ENCODE results near the gene SAMD10.
"Not testable (repeated sequence)": the region's sequence is repeated elsewhere in the genome, so short reads cannot be mapped to it uniquely, and the experiment has no call there.

SAMD10 gene

GRCh38 chr20:63968136-63968927, 11.1 kb downstream of the SAMD10 start:
- no peak for DNase-seq

GRCh38 chr20:63967330-63968135, 11.9 kb downstream of the SAMD10 start:
- no peak for DNase-seq

DNA sequence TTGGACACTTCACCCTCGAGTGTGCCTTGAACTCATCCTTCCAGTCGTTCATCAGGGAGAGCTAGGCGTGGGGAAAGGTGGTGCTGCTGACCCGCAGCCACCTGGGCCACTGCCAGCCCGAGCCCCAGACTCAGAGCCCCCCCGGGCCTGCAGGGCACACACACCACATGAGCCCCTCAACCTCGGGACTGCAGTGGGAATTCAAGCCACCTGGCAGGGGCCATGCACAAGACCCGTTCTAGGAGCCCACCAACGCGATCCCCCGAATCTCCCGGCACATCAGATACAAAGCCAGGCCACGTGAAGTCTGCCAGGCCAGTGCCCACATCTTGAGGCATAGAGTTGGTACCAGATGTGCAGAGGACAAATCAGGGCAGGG, 12.5 kb downstream of the SAMD10 start:
- DNase-seq = no peak

GRCh38 chr20:63966172-63966943, 13.1 kb downstream of the SAMD10 start:
- no peak for DNase-seq

GRCh38 chr20:63964412-63964811, 15.0 kb downstream of the SAMD10 start:
- DNase-seq = no peak

DNA sequence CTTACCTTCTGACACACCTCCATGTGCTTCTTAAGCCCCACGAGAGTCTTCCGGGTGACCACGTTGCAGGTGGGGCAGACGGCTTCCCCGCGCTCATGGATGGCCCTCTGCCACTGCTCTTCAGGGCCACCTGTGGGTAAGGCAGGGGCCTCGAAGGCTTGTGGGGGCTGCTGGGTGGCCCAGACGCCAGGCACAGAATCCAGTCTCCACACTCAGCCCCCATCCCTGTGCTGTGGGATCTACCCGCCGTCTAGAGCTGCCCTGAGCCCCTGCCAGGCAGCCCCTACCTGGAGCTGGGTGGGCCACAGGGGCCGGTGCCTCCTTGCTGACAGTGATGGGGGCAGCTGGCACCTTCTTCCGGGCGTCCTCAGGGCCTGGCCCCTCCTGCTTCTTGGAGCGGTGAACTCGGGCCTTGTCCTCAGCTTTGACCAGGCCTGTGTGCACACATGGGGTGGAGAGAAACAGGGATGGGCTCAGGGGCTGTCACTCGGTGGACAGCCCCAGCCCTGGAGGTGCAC, 15.6 kb downstream of the SAMD10 start:
- no peak for DNase-seq

DNA sequence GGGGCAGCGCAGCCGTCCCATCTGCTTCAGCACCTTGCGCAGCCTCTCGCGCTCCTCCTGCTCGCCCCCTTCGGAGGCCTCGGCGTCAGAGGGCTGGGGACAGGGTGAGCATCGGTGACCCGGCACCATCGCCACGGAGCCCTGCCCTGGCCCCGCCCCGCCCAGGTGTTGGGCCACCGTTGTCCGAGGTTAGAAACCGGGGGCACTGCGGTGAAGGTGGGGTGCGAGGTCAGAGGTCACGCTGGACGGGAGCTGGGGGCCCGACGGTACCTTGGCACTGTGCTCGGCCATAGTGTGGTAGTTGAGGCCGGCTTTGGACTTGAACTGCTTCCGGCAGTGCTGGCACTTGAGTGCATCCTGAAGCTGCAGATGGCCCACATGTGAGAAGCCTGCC, 16.1 kb downstream of the SAMD10 start:
- no peak for DNase-seq

DNA sequence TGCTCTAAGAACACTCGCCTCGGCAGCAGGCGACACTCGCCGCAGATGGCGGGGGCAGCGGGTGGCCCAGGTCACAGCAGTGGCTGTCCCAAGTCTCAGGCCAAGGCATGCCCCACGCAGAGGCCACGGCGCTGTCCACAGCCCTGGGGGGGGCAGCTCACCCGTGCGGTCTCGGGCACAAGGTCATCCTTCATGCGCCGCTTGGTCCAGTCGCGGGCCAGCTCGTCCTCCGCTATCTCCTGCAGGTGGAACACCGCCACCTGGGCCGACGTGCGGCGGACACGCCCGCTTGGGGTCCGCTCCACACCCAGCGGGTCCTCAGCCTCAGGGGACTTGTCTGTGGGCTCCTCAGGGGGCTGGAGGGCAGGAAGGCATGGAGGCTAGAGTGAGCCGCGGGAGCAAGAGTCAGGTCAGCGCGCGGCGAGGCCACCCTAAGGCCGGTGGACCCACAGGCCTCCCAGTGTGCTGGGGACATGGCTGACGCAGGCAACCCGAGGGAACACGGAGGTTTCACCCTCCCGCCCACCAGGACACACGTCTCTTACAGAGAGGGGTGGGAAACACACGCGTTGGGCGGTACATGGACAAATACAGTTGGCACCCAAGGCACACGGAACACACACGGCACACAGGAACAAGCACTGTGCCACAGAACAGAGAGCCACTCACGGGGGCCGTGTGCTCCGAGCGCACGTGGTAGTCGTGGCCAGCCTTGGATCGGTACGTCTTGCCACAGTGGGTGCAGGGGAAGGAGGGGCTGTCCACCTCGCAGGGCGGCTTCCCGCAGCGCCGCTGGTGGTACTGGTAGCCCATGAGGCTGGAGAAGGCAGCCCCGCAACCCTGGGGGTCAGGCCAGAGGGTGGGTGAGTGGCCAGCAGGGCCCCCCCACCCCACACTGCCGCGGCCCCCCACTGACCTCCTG, 16.8 kb downstream of the SAMD10 start:
- DNase-seq = no peak

DNA sequence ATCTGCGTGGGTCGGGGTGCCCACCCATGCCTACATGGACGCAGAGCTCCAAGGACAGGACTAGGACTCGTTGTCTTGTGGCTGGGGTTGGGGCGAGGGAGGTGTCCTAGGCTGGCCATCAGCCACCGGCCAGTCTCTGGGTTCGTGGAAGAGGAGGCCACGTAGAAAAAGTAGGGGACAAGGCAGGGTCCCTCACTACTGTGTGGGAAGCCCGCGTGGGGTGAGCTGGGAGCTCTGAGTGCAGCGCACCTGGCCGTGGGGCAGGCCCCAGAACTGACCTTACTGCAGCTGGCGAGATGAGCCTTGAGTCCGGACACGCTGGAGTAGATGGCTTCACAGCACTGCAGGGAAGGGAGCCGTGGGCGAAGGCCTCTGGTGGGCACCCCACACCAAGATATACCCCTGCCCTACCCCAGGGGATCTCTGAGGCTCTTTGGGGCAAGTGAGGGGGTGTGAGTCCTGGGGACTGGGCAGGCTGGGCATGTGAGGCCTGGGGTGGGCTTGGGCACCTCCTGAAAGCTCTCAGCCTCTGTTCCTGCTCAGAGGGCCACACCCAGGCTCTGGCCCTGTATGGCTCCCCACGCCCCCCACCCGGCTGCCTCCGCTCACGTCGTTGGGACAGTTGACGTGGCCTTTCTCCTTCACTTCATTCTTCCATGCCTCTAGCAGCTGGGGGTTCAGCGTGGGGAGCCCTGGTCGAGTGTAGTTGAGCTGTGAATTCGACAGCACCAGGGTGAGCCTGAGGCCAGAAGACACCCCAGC, 17.6 kb downstream of the SAMD10 start:
- DNase-seq = no peak

GRCh38 chr20:63960654-63961621, 18.5 kb downstream of the SAMD10 start:
- not testable (repeated sequence) for DNase-seq

DNA sequence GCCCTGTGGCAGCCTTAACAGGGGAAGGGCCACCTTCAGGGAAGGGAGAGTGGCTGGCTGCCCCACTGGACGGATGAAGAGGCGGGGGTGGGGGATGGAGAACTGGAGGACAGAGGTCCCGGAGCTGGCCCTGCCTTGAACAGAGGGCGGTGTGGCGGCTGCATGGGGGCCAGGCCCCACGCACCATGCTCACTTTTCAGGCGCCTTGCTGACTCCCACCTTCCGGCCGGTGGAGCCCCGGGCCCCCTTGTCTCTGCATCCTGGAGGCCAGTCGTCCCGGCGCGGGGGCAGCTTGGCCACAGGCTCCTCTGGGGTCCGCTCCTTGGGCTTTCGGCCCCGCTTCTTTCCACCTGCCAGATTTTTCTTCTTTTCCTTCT, 19.8 kb downstream of the SAMD10 start:
- DNase-seq = no peak

DNA sequence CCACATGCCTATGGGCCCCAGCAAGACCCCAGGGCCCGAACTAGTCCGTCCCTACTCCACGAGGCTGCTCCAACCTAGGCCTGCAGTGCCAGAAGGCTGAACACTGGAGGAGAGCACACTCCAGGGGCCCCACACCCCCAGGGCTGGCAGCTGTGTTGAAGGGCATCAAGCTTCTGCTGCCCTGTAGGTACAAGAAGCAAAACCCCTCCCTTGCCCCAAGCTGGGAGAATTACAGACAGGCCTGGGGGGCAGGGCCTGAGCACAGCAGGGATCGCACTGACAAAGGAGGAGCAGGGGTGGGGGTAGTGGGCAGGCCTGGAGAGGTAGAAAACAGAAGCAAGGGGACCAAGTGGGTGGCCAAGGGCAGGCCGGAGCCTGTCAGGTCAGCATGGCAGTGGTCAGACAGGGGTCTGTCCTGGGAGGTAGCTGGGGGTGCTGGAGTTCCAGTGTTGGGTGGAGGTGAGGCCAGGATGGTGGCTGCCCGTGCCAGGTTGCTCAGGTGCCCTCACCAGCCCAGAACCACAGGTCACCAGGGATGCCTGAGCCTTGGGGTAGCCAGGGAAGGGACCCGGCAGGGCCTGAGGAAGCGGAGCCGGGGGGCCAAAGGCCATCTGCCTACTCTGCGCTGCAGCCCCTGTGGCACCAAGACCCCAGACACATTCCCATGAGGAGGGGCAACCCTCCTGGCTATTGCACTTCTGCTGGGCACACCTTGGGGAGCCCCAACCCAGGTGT, 20.3 kb downstream of the SAMD10 start:
- no peak for DNase-seq

DNA sequence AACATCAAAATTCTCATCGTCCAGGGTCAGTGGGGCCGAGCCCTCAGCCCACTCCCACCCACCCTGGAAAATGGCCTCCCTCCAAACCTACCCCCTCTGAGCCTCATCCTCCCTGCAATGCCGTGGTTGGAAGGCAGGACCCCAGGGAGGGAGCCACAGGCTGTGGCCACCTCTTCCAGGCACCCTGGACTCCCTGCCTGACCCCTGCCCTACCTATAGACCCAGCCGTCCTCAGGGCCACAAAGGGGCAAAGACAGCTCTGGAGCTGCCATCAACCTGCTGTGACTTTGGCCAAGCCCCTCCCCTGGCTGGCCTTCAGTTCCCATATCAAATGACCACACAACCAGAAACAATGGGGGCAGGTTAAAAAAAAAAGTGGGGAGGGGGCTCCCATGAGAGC, 21.0 kb downstream of the SAMD10 start:
- no peak for DNase-seq

DNA sequence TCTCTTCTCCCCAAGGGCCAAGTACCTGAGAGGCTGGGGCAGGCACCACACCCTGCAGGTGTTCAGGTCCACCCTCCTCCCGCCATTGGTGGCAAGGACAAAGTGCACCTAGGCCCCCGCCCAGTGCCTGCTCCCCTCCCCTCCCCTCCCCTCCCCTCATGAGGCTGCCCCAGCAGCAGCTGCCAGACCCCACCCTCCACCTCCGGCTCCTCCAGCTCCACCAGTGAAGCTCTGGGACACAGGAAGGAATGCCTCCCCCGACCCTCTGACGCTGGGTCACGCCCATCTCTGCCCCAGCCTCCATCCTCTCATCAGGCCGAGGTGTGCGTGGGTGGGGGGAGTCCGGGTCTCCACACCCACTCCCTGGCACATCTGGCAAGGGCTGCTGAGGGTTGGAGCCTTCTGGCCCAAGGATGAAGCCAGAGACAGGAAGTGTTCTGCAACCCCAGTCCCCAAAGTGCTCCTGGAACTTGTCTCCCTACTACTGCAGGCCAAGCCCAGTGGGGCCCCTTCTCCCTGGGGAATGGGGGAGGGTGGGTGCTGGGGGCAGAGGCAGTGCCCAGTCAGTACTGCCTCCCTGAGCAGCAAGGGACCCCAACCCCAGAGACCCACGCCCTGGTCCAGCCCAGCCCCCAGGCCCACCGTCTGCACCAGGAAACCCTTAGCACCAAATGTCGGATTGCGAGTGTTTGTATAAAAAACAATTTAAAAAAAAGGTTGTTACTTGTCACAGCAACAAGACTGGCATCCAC, 21.6 kb downstream of the SAMD10 start:
- no peak for DNase-seq

GRCh38 chr20:63957004-63957689, 22.3 kb downstream of the SAMD10 start:
- DNase-seq = no peak

DNA sequence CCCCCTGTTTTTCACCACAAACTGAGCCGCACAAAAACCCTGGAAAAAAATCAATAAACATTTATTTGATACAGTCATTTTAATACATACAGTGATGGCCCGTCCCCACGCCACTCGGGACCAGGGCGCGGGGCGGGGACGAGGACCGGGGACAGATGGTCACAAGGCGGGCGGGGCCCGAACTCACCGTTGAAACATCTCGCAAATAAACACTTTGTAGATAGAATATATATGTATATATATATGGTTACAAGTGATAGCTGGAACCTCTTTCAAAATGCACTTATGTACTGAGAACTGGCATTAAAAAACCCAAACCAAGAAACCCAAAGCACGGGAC, 22.8 kb downstream of the SAMD10 start:
- no peak for DNase-seq

DNA sequence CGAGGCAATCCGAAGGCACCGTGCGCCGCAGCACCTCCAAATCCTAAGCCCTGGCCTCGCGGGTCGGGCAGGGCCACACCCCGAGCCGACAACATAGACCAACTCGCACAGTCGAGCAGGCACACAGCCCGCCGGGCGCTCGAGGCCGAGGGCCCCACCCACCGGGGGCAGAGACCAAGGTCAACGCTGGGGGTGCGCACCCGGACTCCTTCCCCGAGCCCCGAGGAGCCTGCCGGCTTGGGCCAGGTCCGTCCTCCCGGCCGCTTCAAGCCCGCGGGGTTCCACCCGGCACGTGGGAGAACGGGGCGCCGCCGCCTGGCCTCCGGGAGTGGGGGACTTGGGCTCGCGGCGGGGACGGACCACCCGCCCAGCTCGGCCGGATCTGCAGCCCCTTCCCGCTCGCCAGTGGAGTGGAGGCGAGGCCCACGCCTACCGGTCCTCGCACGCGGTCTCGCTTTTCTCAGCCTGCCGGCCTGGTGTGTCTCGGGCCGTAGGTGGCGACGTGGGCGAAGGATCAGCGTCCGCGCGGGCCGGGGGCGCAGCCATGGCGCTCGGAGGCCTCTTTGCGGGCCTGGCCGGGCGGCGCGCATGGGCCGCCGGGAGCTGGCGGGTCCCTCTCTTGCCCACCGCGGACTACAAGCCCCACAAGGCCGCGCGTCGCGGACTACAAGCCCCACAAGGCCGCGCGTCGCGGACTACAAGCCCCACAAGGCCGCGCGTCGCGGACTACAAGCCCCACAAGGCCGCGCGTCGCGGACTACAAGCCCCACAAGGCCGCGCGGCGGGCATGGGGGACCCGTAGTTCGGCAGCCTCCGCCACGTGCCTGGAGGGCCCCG, 23.4 kb downstream of the SAMD10 start, which contains the start of gene UCKL1:
Gene UCKL1, minus strand, starts transcription at position 590 of the 837 bp plus-strand sequence. Its CDS starts 44 bp downstream, at position 546.
- peak; percentile 86 for DNase-seq
